ENCODE measurements around the gene RECQL5.

GRCh38 chr17:75610103-75610984 lies 56.6 kb downstream of the RECQL5 start:
- TF ChIP-seq CTCF (IDR thresholded peaks at IDR 0.05) (no peak), MAX (IDR thresholded peaks at IDR 0.05; ENCODE audit: low read depth) (no peak), MXI1 (IDR thresholded peaks at IDR 0.05; ENCODE audit: low read depth, low read length) (no peak), RFX5 (IDR thresholded peaks at IDR 0.05; ENCODE audit: low read length) (no peak), POLR2AphosphoS5 (IDR thresholded peaks at IDR 0.05; ENCODE audit: low read depth, low read length) (no peak), YY1 (IDR thresholded peaks at IDR 0.05; ENCODE audit: low read depth) (no peak), JUND (IDR thresholded peaks at IDR 0.05) (no peak)
